DMS114 treated with DMSO at 0.1 percent for 48 hours (cell line): ENCODE measurements around the gene U2AF2.

ENCODE experiments used
- DNase-seq: peaks from one replicate; lab custom pipeline; 2025; ENCODE audit not compliant: unreplicated experiment; lab: John Stamatoyannopoulos, UW

The U2AF2 gene

DNA sequence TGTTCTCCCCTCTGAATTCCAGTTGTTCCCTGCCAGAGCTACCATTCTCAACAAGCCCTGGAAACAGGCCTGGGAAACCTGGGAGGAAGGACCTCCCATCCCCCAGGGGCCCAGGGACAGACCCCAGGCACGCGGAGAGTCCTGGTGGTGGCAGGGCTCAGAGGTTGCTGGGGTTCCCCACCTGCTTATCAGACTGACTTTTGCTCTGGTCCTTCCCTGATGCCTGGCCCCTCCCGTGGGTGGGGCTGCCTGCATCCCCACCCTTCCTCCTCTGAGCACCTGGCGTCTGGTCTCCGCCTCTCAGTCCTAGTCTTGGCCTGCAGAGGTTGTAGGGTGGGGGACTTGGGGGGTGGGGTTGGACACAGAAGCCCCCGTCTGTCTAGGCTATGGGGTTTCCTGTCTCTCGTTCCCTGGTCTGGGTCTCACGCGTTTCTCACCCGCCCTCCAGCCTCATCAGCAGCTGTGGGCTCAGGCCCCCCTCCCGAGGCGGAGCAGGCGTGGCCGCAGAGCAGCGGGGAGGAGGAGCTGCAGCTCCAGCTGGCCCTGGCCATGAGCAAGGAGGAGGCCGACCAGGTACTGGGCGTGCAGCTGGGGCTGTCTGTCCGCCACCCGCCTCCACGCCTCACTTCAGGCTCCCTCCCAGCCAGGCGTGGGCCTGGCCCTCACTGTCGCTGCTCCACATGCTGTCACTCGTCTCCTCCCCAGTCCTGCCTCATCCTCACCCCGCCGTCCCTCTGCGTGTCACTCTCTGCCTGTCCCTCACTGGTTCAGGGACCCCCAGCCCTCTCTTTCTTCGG, 33.8 kb downstream of the U2AF2 start:
- DNase-seq: no peak

DNA sequence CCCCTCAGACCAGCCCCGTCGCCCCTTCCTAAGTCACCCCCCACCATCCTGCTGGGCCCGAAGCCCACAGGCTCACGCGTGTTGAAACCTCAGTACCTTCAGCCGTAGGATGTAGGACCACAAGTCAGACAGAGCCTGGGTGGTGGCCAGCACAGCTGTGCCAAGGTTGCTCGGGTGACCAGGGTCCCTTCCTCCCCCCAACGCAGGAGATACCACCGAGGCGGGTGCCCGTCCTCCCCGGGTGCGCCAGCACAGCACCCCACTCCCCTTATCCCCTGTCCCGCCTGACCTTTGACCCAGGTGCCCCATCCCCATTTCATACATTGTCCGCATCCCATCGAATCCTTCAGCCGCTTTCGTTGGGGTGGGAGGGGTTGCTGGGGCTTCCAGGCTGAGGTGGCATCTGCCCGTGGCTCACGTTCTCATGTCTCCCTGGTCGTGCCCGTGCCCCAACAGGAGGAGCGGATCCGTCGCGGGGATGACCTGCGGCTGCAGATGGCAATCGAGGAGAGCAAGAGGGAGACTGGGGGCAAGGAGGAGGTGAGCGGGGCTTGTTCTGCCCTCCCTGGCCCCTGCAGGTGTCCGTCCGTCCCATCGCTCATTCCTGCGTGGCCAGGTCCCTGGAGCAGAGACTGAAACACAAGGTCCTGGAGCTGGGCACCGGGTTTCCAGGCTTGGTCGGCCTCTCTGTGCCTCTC, 34.7 kb downstream of the U2AF2 start:
- no peak for DNase-seq

DNA sequence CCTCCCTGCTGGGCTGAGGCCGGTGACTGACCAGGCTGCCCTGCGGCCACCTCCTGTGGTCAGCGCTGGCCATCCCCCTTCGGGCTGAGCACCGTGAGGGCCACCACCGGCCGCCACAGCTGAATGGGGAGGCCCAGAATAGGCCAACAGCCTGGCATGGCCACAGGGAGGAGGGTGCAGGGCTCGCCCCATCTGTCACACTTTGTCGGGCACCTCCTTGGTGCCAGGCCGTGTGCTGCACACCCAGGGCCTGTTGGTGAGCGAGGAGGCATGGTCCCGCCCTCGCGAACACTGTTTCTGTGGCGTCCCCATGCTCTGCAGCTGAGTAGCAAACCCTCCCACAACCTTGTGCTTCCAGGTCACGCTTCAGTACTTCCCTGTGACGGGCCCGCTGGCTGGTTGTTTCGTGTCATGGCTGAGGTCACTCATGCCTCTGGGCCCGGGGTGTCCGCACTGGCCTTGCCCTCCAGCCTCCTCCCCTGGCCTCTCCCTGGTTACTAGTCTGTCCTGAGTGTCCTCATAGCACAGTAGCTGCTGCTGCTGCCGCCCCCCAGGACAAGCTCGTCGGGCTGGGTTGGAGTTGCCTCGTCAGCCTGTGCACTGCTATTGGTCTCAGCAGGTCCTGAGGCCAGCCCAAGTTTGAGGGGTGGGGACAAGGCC, 35.4 kb downstream of the U2AF2 start:
- no peak for DNase-seq

DNA sequence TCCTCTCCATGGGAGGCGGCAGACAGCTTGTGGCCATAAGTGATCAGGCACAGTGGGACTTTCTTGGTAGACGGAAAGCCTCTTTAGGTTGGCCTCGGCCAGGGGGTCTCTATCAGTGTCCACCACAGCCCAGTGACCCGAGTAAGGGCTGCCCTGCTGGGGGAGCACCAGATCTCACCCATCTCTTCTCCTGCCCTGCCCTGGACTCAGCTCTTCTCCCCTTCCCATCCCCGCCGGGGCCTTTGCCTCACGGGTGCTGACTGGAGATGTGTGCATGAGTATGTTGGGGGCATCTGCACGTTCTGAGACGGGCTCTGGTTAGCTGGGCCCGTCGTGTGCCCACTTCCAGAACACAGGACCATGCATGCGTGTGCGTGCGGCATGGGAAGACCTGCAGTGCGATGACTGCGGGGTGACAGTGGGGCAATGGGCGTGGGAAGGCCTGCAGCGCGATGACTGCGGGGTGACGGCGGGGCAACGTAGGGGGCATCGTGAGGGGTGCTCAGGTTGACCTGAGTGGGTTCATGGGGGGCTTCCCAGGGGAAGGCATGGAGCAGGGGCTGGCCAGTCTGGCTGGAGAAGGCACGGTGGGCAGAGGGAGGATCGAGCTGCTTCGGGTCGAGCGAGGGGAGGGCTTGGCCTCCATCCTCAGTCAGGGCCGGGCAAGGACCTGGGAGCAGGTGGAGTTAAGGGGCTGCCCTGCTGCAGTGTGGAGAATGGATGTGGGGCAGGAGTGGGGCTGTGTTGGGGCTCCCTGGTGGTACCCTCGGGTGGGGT, 36.1 kb downstream of the U2AF2 start:
- DNase-seq: no peak

DNA sequence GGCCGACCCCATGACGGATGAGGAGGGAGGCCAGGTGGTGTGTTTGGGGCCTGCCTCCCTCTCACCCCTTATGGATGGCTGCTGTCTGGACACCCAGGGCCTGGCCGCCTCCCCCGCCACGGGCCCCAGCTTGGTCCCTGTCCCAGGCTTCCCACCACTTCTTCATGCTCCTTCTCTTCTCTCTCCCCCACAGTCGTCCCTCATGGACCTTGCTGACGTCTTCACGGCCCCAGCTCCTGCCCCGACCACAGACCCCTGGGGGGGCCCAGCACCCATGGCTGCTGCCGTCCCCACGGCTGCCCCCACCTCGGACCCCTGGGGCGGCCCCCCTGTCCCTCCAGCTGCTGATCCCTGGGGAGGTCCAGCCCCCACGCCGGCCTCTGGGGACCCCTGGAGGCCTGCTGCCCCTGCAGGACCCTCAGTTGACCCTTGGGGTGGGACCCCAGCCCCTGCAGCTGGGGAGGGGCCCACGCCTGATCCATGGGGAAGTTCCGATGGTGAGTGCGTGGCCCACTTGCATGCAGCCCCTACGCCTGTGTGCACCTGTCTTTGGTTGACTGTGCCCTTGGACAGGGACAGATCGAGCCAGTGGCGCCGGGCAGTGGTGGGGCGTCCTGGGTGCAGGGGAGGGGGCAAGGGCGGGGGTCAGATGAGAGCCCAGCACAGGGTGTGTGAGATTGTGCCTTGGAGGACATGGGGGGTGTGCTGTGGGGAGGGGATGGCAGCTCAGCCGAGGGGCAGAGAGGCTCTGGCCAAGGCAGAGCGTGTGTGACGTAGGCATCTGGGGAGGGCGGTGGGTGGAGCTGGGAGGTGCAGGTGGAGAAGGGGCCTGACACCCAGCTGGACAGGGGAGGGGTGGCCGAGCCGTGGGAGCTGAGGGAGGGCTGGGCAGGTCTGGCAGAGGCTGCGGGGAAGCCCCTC, 37.0 kb downstream of the U2AF2 start:
- no peak for DNase-seq

DNA sequence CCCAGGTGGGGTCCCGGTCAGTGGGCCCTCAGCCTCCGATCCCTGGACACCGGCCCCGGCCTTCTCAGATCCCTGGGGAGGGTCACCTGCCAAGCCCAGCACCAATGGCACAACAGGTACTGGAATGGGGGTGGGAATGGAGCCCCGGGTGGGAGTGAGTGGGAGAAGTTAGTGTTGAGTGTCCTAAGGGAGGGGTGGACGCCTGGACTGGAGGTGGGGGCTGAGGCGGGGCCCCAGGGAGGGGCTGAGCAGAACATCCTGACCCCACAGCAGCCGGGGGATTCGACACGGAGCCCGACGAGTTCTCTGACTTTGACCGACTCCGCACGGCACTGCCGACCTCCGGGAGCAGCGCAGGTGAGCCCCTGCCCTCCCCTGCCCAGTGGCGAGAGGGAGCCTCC, 37.8 kb downstream of the U2AF2 start:
- DNase-seq: no peak

DNA sequence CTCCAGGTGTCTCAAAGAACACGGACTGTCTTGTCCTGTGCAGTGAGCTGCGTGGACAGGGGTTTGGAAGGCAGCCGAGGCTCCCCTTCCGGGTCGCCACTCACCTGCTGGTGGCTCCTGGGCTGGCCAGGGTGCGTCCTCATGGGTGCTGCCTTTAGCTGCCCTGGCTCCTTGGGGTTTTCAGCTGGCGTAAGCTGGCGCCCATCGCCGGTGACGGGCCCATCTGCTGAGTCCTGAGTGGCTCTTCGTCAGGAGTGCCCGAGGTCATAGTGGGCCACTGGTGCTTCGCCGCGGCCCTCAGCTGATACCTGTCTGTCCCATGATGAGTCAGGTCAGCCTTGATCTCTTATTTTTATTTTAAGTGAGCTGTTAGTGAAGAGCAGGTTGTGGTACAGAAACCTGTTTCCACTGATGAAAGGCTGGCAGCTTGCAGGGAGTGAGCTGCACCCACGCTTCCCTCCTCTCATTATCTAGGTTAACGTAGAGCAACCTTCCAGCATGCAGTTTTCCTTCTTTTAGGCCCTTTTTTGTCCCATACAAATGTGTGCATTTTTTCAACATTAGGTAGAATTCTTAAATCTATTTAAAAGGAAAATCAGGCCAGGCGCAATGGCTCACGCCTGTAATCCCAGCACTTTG, 38.6 kb downstream of the U2AF2 start:
- DNase-seq: no peak

DNA sequence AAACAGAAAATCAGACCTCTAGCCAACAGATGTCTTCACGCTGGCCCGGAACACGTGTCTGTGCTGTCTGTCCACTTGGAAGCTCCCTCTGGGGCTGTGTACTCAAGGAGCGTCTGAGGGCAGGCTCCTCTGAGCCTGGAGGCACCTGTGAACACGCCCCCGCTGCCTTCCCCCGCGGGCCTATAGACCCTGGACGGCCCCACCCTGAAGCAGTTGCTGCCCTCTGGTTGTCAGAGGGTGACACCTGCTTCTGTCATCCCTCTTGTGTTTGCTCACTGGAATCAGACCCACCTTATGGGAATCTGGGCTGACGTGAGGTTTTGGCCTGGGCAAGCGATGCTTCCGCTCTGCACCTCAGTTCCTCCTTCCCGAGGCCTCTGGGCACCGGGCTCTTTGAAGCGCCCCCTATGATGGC, 39.4 kb downstream of the U2AF2 start:
- no peak for DNase-seq

DNA sequence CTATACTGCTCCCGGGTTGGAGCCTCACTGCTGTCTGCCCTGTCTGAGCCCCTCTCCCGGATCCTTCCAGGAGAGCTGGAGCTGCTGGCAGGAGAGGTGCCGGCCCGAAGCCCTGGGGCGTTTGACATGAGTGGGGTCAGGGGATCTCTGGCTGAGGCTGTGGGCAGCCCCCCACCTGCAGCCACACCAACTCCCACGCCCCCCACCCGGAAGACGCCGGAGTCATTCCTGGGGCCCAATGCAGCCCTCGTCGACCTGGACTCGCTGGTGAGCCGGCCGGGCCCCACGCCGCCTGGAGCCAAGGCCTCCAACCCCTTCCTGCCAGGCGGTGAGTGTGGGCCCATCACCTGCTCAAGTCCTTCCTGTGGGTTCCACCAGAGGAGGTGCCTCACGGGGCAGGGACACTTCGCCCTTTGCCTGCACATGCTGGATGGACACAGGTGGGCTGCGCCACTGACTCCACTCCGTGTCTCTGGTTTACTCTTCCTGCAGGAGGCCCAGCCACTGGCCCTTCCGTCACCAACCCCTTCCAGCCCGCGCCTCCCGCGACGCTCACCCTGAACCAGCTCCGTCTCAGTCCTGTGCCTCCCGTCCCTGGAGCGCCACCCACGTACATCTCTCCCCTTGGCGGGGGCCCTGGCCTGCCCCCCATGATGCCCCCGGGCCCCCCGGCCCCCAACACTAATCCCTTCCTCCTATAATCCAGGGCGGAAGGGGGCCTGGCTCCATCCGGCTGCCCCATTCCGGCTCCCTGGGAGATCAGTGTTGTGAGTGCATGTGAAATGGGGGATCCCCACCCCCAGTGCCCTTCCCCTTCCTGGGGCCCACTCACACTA, 40.0 kb downstream of the U2AF2 start:
- no peak for DNase-seq

DNA sequence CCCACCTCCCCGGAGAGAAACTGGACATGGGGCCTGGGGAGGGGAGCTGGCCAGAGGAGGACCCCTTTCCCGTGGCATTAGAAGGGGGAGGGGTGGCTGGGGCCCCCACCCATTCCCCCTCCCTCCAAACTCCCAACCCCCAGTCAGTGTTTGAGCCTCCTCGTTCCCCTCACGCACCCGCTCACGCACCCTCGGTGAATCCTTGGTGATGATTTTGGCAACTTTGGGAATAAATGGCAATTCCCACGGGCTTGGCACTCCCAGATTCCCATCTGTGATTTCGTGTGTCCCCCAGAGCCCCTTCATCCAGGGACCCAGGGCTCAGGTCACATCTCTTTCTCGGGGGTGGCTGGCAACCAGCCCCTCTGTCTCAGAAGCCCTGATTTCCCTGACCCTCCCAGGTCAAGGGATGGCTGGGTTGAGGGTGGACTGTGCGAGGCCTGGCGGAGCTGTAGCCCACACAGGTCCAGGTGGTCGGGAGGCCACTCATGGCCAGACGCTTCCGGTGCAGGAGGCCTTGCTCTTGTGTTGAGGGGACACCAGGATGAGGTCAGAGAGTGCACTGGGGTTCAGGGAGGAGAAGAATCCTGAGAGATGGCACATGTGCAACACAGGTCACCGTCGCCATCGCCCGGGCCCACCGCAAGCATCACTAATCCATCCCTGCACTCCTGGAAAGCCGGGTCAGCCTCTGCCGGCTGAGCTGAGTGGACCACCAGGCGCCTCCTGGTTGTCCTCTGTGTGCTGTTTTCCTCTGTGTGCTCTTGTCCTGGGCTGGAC, 40.9 kb downstream of the U2AF2 start:
- DNase-seq: no peak

DNA sequence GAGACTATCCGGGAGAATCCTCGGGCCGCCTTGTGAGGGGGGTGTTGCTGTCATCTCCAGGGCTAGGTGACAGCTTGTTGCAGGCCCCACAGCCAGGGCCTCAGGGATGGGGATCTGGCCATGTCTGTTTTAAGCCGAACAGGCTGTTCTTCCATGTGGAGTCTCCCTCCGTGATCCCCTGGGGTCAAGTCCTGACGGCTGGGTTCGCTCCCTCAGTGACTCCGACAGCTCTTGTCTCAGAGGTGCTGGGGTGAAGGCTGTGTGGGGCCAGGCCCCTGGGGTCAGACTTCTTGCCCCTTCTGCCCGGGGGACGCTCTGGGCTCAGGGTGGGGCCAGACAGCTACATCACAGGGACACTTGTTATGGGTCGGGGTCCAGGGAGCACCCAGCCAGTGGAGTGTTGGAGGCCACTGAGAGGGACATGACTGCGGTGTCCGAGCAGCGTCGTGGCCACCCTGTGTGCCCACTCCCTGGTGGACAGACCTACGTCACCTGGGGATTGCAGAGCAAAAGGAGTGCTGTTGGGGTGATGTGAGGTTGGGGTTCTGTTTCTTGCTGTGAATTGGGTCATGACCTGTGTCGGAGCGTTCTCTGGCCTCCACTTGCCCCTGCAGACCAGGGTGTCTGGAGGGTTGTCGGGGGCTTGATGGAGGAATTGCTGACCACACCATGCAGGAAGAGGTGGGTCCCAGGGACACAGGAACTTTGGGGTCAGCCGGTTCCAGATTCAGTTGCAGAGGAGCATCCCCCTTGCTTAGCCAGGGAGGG, 41.6 kb downstream of the U2AF2 start:
- no peak for DNase-seq

DNA sequence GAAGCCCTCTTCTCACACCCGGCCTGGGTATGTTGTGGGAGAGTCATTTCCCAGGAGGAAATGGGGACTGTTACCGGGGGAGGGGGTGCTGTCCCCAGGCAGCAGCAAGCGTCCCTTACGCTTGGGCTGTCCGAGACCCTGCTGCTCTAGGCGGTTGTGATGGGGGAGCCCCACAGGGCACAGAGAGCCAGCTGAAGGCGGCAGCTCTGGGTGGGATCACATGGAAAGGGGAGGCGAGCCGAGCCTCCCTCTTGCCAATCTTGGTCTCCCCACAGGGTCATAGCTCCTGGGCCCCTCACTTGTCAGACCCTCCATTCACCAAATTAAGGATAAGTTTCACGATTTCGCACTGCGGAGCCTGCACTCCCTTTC, 42.2 kb downstream of the U2AF2 start:
- DNase-seq: no peak

DNA sequence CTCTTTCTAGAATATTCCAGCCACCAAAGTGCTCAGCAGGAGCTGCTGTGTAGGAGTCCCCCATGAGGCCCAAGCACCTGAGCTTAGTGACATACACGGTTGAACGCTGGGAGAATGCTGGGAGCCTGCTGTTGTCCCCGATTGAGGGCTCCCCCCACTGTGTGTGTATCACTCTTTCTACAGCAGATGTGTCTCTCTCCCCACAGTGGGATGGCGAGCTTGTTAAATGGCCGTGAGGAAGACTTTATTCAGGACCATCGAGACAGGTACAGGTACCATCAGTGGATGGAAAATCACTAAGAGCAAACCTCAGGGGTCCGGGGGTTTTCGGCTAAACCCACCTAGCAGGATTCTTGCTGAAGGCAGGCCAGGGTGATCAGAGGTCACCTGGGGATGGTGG, 42.9 kb downstream of the U2AF2 start:
- no peak for DNase-seq

DNA sequence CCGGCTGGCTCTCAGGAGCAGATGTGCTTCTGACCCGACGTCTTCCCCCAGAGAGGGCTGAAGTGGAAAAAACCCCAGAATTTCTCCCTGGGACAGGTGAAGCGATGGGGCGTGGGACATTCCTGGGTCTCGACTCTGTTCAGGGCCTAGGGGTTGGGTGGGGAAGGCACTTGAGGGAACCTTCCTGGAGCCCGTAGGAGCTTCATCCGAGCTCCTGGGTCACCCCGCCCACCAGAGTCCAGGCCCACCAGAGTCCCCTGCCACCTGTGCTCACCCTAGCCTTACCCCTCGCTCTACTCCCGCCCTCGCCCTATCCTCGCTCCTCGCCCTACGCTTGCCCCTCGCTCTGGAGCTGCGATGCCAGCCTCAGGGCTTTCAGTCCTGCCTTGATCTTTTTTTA, 43.4 kb downstream of the U2AF2 start:
- no peak for DNase-seq

DNA sequence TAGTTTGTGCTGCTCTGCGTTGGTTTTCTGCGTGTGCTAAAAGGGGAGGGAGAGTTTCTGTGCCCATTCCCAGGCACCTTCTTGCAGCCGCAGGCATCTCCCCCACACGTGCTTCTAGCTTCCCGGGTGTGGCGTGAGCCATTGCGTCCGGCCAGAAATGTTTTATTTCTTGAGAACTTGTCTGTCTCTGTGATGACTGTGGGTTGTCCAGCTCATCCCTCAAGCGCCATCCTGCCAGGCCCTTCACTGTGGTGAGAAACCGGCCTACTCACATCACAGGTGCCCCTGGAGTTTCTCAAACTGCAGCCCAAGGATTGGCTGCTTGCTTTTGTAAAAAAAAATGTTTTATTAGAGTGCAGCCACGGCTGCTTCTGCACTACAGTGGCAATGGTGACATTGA, 44.4 kb downstream of the U2AF2 start:
- no peak for DNase-seq

DNA sequence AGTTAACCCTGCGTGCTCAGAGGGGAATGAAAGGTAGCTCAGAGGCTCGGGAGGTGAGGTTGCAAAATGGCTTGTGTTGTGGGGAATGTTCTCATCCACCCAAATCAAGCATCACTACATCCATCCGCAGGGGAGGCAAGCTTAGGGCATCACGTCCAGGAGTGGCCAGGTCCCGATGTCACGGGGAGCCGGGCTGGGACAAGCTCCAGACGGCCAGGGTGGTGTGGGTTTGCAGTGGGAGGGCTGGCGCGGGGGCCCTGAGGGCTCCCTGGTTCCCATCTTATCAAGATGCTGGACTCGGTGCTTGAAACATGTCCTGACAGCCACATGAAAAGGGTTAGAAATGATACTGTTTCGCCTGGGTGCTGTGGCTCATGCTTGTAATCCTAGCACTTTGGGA, 46.0 kb downstream of the U2AF2 start:
- no peak for DNase-seq

DNA sequence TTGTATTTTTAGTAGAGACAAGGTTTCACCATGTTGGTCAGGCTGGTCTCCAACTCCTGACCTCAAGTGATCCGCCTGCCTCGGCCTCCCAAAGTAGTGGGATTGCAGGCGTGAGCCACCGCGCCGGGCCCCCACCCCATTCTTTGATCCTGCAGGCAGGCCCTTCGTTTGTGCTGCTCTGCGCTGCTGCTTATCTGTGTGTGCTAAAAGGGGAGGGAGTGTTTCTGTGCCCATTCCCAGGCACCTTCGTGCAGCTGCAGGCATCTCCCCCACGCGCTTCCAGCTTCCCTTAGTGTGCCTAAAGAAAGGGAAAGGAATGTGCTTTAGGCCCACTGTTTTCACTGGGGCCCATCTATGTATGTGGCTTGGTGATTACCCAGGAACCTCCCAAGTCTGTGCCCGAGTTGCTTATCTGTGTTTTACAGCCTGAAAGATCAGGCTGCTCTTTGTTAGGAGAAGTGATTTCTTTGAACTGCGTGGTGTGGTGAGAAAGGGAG, 47.3 kb downstream of the U2AF2 start:
- DNase-seq: no peak
